Cardiac fibroblast (primary cell): ENCODE measurements around the gene PDCL3.

Experiments used
- DNase-seq, 2 donors: peaks; one replicate each; pipeline versions ENCODE4 v3.0.0 to v3.0.0-alpha.2; 2010; ENCODE audit warnings: low read depth in 2 of 2
- H3K4me3 ChIP-seq, 2 donors: replicated peaks in 1 of 2; 1 replicate in 1 of 2; 2 replicates in 1 of 2; pipeline ENCODE4 v1.5.1; 2011; ENCODE audit warnings: low read depth in 2 of 2, low read length in 2 of 2, mild to moderate bottlenecking in 2 of 2, moderate library complexity in 1 of 2
- CTCF ChIP-seq: IDR thresholded peaks from one replicate; pipeline ENCODE4 v1.5.1; 2011; ENCODE audit warnings: low read depth, mild to moderate bottlenecking, low read length, inconsistent platforms

PDCL3 gene

GRCh38 chr2:100571668-100572067, 8.9 kb downstream of the PDCL3 start:
- peak in 1 of 2 donors; percentile 5 for DNase-seq
- no peak overlapping the region for H3K4me3 ChIP-seq
- TF ChIP-seq CTCF: no peak

DNA sequence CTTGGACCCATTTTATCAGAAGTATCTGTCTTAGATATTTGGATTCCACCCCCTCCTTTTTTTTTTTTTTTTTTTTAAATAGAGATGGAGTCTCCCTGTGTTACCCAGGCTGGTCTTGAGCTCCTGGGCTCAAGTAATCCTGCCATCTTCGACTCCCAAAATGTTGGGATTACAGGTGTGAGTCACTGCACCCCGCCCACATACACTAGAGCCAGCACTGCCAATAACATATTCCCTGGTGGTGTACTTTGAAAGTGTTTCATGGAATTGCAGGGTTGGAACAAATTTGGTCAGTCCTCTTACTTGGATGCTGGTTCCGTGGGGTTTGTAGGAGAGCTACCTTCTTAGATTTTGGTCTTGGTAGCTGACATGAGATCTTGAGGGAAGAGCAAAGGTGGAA, 15.0 kb downstream of the PDCL3 start:
- DNase-seq: peak in 1 of 2 donors; percentile 29
- no peak overlapping the region for H3K4me3 ChIP-seq
- TF ChIP-seq CTCF: no peak

DNA sequence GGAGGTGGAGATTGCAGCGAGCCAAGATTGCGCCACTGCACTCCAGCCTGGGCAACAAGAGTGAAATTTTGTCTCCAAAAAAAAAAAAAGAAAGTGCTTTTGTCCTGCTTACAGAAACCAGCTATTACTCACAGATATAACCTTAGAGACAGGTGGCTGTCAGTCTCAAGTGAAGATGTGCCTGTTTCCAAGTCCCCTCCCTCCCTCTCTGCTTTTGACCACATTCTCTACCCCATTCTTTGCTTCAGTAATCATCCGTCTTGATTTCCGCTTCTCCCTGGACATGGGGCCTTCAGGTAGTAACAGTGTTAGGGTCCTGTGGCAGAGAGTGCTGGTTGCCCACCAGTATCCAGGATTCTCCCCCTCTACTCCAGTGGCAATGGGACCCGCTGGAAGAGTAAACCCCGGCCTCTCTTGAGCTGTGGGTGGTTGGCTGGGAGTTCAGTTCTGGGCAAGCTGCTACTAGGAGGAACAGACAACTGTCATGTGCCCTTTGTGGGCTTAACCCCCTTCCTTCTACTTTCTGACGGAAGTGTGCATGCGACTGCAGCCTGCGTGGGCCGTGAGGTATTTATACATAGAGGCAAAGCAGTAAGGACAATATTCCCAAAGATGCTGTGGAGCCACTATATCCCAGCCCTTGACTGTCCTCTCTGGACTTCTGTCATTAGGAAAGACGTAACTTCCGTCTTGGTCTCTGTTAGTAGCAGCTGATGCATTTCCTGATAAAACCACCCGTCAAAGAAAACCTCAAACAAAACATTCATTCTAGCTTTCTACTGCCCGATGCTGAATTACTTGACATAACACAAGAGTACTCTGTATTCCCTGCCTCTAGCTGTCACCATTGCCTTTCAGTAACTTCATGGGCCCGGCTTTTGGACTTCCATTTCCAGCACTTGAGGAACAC, 17.8 kb downstream of the PDCL3 start:
- no peak for TF ChIP-seq CTCF
- DNase-seq: peak in 1 of 2 donors; percentile 6
- no peak overlapping the region for H3K4me3 ChIP-seq

DNA sequence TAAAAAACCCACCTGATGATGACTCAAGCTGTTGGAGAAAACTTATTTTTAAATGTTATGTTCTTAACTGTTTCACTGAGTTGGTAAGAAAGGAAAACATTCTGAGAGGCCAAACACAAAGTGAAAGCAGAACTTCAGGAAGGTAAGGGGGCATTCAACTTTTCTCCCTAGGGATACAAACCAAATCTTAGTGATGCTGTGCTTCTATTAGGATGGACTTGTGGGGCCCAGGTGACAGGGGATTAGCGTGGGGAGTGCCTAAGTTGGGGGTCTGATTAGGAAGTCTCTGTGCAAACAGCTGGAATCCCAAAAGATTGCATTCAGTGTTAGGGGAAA, 18.5 kb downstream of the PDCL3 start:
- no peak overlapping the region for H3K4me3 ChIP-seq
- TF ChIP-seq CTCF: no peak

DNA sequence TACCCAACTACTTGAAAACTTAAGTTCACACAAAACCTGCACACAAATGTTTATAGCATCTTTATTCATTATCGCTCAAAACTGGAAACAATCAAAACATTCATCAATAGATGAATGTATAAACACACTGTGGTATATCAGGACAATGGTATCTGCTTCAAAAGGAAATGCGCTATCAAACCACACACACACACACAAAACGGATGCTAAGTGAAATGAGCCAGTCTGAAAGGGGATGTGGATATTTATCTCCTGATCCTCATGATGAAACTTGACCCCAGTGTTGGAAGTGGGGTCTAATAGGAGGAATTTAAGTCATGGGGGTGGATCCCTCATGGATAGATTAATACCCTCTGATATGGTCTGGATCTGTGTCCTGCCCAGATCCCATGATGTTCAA, 22.0 kb downstream of the PDCL3 start:
- H3K4me3 ChIP-seq: no peak overlapping the region
- no peak for TF ChIP-seq CTCF
- DNase-seq: no peak

More for the DNA sequence above, 18.5 kb downstream of the PDCL3 start:
- no peak for DNase-seq

DNA sequence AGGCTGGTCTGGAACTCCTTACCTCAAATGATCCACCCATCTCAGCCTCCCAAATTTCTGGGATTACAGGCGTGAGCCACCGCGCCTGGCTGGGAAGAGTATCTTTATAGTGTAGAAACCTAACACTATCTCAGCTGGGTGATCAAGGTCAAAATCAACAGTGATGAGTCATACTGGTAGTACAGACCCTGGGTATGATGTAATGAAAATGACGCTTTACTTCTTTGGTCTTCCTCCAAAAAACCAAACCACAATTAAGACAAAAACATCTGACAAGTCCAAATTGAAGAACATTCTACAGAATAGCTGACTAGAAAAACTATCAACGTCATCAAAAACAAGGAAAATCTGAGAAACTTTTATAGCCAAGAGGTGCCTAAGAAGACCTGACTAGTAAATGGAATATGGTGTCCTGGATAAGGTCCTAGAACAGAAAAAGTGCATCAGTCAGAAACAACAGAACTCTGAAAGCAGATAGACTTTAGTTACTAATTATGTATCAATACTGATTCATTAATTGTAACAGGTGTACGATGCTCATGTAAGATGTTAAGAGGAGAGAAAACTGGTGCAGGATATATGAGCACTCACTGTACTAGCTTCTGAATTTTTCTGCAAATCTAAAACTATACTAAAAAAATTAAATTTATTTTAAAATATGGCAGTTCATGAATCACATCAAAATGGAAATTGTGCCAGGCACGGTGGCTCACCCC, 25.4 kb downstream of the PDCL3 start:
- H3K4me3 ChIP-seq: no peak overlapping the region
- TF ChIP-seq CTCF: no peak
- peak; percentile 50 to 63 for DNase-seq
